ENCODE data around the gene CREB3.

Gene CREB3

GRCh38 chr9:35687972-35688557 is 44.4 kb upstream of the CREB3 start:
- no peak for TF ChIP-seq CTCF (IDR thresholded peaks at IDR 0.05; ENCODE audit: insufficient read depth, low read depth, low read length, missing control alignments)
- H3K4me3 ChIP-seq (ENCODE audit: low read depth, low read length) = no peak overlapping the region
- DNase-seq (ENCODE audit: low read depth) = no peak

DNA sequence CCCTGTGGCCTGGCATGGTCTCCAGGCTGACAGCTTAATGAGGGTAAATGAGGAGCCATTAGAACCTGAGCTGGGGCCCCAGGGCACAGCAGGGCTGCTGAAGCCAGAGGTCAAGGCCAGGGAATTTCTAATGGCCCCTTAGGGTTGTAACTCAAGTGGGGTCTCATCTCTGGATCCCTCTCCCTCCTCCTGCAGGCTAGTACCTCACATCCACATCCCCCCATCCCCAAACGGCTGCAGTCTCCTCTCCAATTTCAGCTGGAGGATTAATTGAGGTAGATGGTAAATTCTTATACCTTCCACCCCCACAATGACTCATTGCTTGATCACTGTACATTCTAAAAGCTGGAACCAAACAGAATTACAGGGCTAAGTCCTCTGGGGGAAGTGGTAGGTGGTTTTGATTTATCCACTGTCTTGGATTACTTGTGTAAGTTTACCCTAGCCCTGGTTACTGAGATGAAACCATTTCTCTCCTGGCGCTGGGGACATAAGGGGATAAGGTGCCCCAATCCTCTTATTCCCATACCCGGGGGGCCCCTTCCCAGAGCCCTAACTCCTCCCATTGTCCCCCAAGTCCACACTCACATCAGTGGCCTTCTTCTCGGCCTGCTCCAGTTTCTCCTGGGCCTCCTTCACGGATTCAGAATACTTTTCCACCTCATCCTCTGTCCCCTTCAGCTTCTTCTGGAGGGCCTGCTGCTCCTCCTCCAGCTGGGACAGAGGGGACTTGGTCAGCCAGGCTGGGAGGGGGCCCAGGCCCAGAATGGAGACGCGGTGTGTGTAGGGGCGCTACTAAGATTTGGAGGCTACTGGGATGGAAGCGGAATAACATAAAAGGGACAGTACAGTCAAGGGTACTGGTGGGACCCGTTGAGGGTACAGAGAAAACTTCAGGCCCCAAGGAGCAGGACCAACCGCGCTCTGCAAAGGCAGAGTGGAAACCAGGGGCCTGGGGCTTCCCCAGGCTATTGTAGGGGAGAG is 43.6 kb upstream of the CREB3 start:
- no peak for DNase-seq (ENCODE audit: low read depth)
- H3K4me3 ChIP-seq (ENCODE audit: low read depth, low read length) = no peak overlapping the region
- TF ChIP-seq CTCF (IDR thresholded peaks at IDR 0.05; ENCODE audit: insufficient read depth, low read depth, low read length, missing control alignments) = no peak

- H3K4me3 ChIP-seq (ENCODE audit: low read depth, low read length) = peak within 1 kb of the TSS; percentile 59
- TF ChIP-seq CTCF (IDR thresholded peaks at IDR 0.05; ENCODE audit: insufficient read depth, low read depth, low read length, missing control alignments) = no peak
- DNase-seq (ENCODE audit: low read depth) = no peak
Measured at GRCh38 chr9:35689542-35690293, 42.7 kb upstream of the CREB3 start, which contains the start of gene TPM2. Gene TPM2 (minus strand): TSS chr9:35689925. CDS start chr9:35689817, 108 bp downstream.

- peak; percentile 26 for DNase-seq (ENCODE audit: low read depth)
- peak overlapping the region; percentile 59 for H3K4me3 ChIP-seq (ENCODE audit: low read depth, low read length)
- no peak for TF ChIP-seq CTCF (IDR thresholded peaks at IDR 0.05; ENCODE audit: insufficient read depth, low read depth, low read length, missing control alignments)
Measured at GRCh38 chr9:35690294-35690613, 42.2 kb upstream of the CREB3 start.

- DNase-seq (ENCODE audit: low read depth) = peak; percentile 13
- H3K4me3 ChIP-seq (ENCODE audit: low read depth, low read length) = peak overlapping the region; percentile 59
- no peak for TF ChIP-seq CTCF (IDR thresholded peaks at IDR 0.05; ENCODE audit: insufficient read depth, low read depth, low read length, missing control alignments)
Measured at GRCh38 chr9:35690614-35691333, 41.7 kb upstream of the CREB3 start.

- H3K4me3 ChIP-seq (ENCODE audit: low read depth, low read length) = peak overlapping the region; percentile 59
- no peak for DNase-seq (ENCODE audit: low read depth)
- no peak for TF ChIP-seq CTCF (IDR thresholded peaks at IDR 0.05; ENCODE audit: insufficient read depth, low read depth, low read length, missing control alignments)
Measured at GRCh38 chr9:35691334-35691650, 41.2 kb upstream of the CREB3 start.

All from GM12865 (cell line).